Uterus (tissue), 4 donors: ENCODE data around the gene A2ML1. TPM values are rescaled to one million over a fixed set of nuclear protein-coding genes. Genes with fewer than 3 reads are reported as not detected.

ENCODE experiments used
- DNase-seq, 2 donors: peaks; one replicate each; pipeline ENCODE4 v3.0.0-alpha.2; 2019 to 2020
- H3K27ac ChIP-seq, 2 donors: fragments of 200-600 bp; sonication (generic); 1 replicate in 1 of 2; 2 replicates in 1 of 2; pipeline ENCODE4 v1.5.1; 2016 to 2018
- H3K27me3 ChIP-seq, 2 donors: fragments of 200-600 bp; sonication (generic); one replicate each; pipeline ENCODE4 v1.5.1; 2018 to 2019; ENCODE audit warnings: control low read depth in 1 of 2
- H3K36me3 ChIP-seq, 2 donors: fragments of 200-600 bp; sonication (generic); one replicate each; pipeline ENCODE4 v1.5.1; 2019; ENCODE audit warnings: control low read depth in 1 of 2
- H3K4me1 ChIP-seq, 2 donors: fragments of 200-600 bp; sonication (generic); one replicate each; pipeline ENCODE4 v1.5.1; 2018 to 2019; ENCODE audit warnings: control low read depth in 1 of 2
- H3K4me3 ChIP-seq, 2 donors: fragments of 200-600 bp; sonication (generic); 1 replicate in 1 of 2; 2 replicates in 1 of 2; pipeline ENCODE4 v1.5.1; 2018 to 2019; ENCODE audit warnings: mild to moderate bottlenecking in 1 of 2
- H3K9me3 ChIP-seq, 2 donors: fragments of 200-600 bp; sonication (generic); one replicate each; pipeline ENCODE4 v1.5.1; 2019; ENCODE audit warnings: control low read depth in 1 of 2
- POLR2A ChIP-seq, 2 donors: fragments of 450-650 bp; IDR thresholded peaks; one replicate each; pipeline ENCODE4 v1.6.1; 2016; ENCODE audit warnings: antibody characterized with exemption in 2 of 2, mild to moderate bottlenecking in 1 of 2, moderate library complexity in 1 of 2
- intact Hi-C: fragments of 100-400 bp; cut with DNase I; formaldehyde crosslinking; loops from one replicate; pipeline ENCODE4 v1.15.1; 2023; ENCODE audit warnings: low total_unique reads
- total RNA-seq, 4 donors: library from RNA; depleted of rRNA in 3 of 4; stranded (reverse); fragments of >200 nt in 3 of 4; gene quantifications; one replicate each; pipeline versions ENCODE4 v1.1.0 to v1.2.4, GENCODE V29; 2014 to 2023
- TF ChIP-seq, protein P1 (sequence below), 4 experiments: fragments of 200-600 bp in 2 of 4; fragments of 450-650 bp in 2 of 4; sonication (generic) in 2 of 4; IDR thresholded peaks; one replicate each; pipeline ENCODE4 v1.5.1; 2016 to 2019; ENCODE audit warnings: antibody characterized with exemption in 4 of 4, mild to moderate bottlenecking in 2 of 4, moderate library complexity in 1 of 4
- donor health status: DM: yes; HTN: yes; CAD: no.

A2ML1 gene
- total RNA-seq, 4 donors from 2014 or later = 1.0 to 1.5 TPM; not detected in 2

DNA sequence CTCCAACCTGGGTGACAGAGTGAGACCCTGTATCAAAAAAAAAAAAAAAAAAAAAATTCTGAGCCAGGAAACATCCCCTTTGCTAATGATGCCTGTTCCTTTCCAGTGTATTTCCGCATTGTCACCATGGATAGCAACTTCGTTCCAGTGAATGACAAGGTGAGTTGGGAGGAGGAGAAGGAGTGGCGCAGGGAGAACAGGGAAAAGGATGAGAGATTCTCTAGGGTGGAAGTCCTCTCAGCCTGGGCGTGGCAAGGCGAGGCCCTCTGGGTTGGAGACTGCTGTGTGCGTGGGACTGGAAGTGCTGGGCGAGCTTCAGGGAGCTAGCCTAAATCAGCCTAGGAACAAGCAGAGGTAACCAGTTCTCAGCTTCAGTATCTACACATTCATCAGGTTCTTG lies 7.2 kb downstream of the A2ML1 start:
- Histone ChIP-seq H3K4me1 (no peaks in the 10 kb centered on the region), H3K36me3 (no peaks in the 10 kb centered on the region), H3K27ac (no peak overlapping the region), H3K27me3 (no peaks in the 10 kb centered on the region), H3K9me3 (no peaks in the 10 kb centered on the region), H3K4me3 (no peak overlapping the region)
- DNase-seq = no peak
- intact Hi-C loops = loop anchor here (10.0 kb wide), 1 partner anchor 155 kb away; no protein-coding TSS in a partner anchor
- no peak for TF ChIP-seq POLR2A (IDR thresholded peaks at IDR 0.05)
- TF ChIP-seq, protein P1, sequence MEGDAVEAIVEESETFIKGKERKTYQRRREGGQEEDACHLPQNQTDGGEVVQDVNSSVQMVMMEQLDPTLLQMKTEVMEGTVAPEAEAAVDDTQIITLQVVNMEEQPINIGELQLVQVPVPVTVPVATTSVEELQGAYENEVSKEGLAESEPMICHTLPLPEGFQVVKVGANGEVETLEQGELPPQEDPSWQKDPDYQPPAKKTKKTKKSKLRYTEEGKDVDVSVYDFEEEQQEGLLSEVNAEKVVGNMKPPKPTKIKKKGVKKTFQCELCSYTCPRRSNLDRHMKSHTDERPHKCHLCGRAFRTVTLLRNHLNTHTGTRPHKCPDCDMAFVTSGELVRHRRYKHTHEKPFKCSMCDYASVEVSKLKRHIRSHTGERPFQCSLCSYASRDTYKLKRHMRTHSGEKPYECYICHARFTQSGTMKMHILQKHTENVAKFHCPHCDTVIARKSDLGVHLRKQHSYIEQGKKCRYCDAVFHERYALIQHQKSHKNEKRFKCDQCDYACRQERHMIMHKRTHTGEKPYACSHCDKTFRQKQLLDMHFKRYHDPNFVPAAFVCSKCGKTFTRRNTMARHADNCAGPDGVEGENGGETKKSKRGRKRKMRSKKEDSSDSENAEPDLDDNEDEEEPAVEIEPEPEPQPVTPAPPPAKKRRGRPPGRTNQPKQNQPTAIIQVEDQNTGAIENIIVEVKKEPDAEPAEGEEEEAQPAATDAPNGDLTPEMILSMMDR (IDR thresholded peaks at IDR 0.05) = no peak

DNA sequence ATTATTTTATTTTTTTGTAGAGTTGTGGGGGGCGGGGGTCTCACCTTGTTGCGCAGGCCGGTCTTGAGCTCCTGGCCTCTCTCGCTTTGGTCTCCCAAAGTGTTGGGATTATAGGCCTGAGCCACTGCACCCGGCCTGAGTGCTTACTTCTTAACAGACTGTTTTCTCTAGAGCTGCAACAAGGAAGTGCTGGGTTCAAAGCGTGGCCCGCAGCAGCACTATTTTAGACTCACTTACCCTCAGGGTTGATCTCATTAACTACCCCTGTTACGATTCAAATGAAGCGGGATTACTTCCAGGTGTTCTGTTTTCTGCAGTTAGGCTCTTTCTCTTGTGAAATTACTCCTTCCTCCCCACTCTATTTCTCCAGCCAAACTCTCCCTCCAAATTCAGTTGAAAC lies 8.7 kb downstream of the A2ML1 start:
- intact Hi-C loops = no loop called here
- H3K4me3 ChIP-seq = no peak overlapping the region
- no peak for DNase-seq
- no peaks in the 10 kb centered on the region for H3K27me3 ChIP-seq
- no peak overlapping the region for H3K27ac ChIP-seq
- H3K9me3 ChIP-seq = no peaks in the 10 kb centered on the region
- TF ChIP-seq, protein P1 (IDR thresholded peaks at IDR 0.05) = no peak
- no peak for TF ChIP-seq POLR2A (IDR thresholded peaks at IDR 0.05)
- H3K4me1 ChIP-seq = no peaks in the 10 kb centered on the region
- no peaks in the 10 kb centered on the region for H3K36me3 ChIP-seq

DNA sequence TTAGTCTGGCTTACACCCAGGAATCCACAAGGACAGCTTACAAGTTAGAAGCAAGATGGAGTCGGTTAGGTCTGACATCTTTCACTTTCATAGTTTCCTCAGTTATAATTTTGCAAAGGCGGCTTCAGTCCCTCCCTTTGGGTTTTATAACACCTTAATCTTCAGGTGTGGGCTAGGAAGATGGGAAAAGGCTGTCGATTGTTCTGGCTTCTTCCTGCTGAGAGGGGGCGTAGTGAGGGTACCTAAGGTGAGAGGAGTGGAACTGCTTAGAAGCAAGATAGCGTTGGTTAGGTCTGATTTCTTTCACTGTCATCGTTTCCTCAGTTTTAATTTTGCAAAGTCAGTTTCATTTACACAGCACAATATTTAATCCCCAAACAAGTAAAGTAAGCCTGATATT lies 10.1 kb downstream of the A2ML1 start:
- intact Hi-C loops = no loop called here
- H3K27ac ChIP-seq = no peak overlapping the region
- H3K36me3 ChIP-seq = no peaks in the 10 kb centered on the region

DNA sequence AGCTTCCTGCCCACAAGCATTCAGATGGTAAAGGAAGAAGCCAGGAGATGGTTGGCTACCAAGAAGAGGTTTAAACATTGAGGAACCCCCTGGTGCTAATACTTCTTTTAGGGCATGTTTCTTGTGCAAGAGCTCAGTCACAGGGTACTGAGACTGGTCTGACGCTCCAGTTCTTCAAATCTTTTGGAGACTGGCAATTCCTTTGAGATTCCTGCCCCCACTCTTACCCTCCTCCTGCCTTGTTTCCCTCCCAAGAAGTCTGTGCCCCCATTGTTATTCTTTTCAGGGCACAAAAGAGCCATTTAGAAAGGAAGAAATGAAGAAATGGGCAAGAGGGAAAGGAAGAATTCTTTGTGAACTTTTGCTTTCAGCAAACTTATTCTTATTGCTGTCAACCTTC lies 11.8 kb downstream of the A2ML1 start:
- TF ChIP-seq, protein P1 (IDR thresholded peaks at IDR 0.05) = no peak
- TF ChIP-seq POLR2A (IDR thresholded peaks at IDR 0.05) = no peak
- Histone ChIP-seq H3K4me1 (no peaks in the 10 kb centered on the region), H3K27ac (no peak overlapping the region), H3K9me3 (no peaks in the 10 kb centered on the region), H3K4me3 (no peak overlapping the region), H3K27me3 (no peaks in the 10 kb centered on the region), H3K36me3 (no peaks in the 10 kb centered on the region)
- intact Hi-C loops = no loop called here
- DNase-seq = no peak

More for the DNA sequence above, 10.1 kb downstream of the A2ML1 start:
- DNase-seq = no peak
- no peak for TF ChIP-seq POLR2A (IDR thresholded peaks at IDR 0.05)
- TF ChIP-seq, protein P1 (IDR thresholded peaks at IDR 0.05) = no peak
- H3K4me1 ChIP-seq = no peaks in the 10 kb centered on the region
- H3K27me3 ChIP-seq = no peaks in the 10 kb centered on the region
- H3K4me3 ChIP-seq = no peak overlapping the region
- no peaks in the 10 kb centered on the region for H3K9me3 ChIP-seq

DNA sequence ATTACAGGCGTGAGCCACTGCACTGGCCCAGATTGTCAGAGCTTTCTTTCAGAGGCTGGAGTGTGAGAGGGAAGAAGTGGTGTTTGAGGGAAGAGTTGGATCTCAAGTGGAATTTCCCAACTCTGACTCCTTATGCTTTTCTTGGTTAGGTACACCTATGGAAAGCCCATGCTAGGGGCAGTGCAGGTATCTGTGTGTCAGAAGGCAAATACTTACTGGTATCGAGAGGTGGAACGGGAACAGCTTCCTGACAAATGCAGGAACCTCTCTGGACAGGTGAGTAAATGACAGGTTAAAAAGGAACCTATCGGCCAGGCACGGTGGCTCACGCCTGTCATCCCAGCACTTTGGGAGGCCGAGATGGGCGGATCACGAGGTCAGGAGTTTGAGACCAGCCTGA lies 14.9 kb downstream of the A2ML1 start:
- H3K27me3 ChIP-seq = no peaks in the 10 kb centered on the region
- intact Hi-C loops = no loop called here
- DNase-seq = no peak
- H3K4me1 ChIP-seq = no peaks in the 10 kb centered on the region
- H3K9me3 ChIP-seq = no peaks in the 10 kb centered on the region
- no peak overlapping the region for H3K27ac ChIP-seq
- no peak for TF ChIP-seq POLR2A (IDR thresholded peaks at IDR 0.05)
- no peaks in the 10 kb centered on the region for H3K36me3 ChIP-seq
- H3K4me3 ChIP-seq = no peak overlapping the region

DNA sequence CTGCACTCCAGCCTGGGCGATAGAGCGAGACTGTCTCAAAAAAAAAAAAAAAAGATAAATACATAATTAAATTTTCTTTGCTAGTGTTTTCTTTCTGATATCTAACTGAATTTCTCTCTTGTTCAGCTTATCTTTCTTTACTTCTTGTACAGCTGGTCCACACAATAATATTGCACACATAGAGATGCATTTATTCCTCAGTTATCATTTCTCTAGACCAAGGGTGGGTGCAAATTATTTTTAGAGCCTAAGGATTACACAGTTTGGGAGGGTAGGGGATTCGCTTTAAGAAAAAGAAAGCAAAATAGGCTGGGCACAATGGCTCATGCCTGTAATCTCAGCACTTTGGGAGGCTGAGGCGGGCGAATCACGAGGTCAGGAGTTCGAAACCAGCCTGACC lies 17.9 kb downstream of the A2ML1 start:
- no peaks in the 10 kb centered on the region for H3K27me3 ChIP-seq
- H3K27ac ChIP-seq = no peak overlapping the region
- DNase-seq = no peak
- intact Hi-C loops = no loop called here
- no peaks in the 10 kb centered on the region for H3K4me1 ChIP-seq
- H3K4me3 ChIP-seq = no peak overlapping the region
- no peaks in the 10 kb centered on the region for H3K9me3 ChIP-seq
- no peak for TF ChIP-seq POLR2A (IDR thresholded peaks at IDR 0.05)
- TF ChIP-seq, protein P1 (IDR thresholded peaks at IDR 0.05) = no peak
- H3K36me3 ChIP-seq = no peaks in the 10 kb centered on the region
